Activated CD4-positive, alpha-beta T cell treated with anti-CD3 and anti-CD28 coated beads for 36 hours (primary cell): ENCODE results near the gene SLC7A4. TPM values are rescaled to one million over a fixed set of nuclear protein-coding genes. Genes with fewer than 3 reads are reported as not detected.

ENCODE experiments used
- ATAC-seq: fragments of 200-7000 bp; cut with Tn5 transposase; one replicate; pipeline ENCODE4 v1.10.0; 2021; ENCODE audit warnings: mild to moderate bottlenecking, moderate library complexity
- CTCF ChIA-PET: fragments of 350-600 bp; sonication (Branson Sonifier 250); formaldehyde crosslinking; loops from one replicate; lab custom pipeline; 2021; ENCODE audit warnings: antibody characterized with exemption; lab: Charles Lee
- POLR2A ChIA-PET: fragments of 350-600 bp; sonication (Branson Sonifier 250); formaldehyde crosslinking; loops from one replicate; lab custom pipeline; 2021; ENCODE audit warnings: antibody characterized with exemption, inconsistent platforms; lab: Charles Lee
- DNase-seq: peaks from one replicate; pipeline ENCODE4 v3.0.0-alpha.2; 2020
- H3K27ac Mint-ChIP-seq: one replicate; pipeline ENCODE4 v1.8.0; 2021; ENCODE audit warnings: mixed read lengths
- H3K27me3 Mint-ChIP-seq: one replicate; pipeline ENCODE4 v1.8.0; 2021; ENCODE audit warnings: mixed read lengths
- H3K36me3 Mint-ChIP-seq: one replicate; pipeline ENCODE4 v1.8.0; 2021; ENCODE audit warnings: low read depth, mixed read lengths
- H3K4me1 Mint-ChIP-seq: one replicate; pipeline ENCODE4 v1.8.0; 2021; ENCODE audit warnings: mixed read lengths
- H3K4me3 Mint-ChIP-seq: one replicate; pipeline ENCODE4 v1.8.0; 2021; ENCODE audit warnings: mild to moderate bottlenecking, moderate library complexity, mixed read lengths
- H3K9me3 Mint-ChIP-seq: one replicate; pipeline ENCODE4 v1.8.0; 2021; ENCODE audit warnings: low read depth, mixed read lengths
- intact Hi-C, 2 experiments: fragments of 100-400 bp; cut with DNase I in 1 of 2; cut with micrococcal nuclease in 1 of 2; formaldehyde crosslinking; loops; one replicate each; pipeline versions ENCODE4 v1.14.2 to v1.15.1; 2022 to 2024; cut with DNase I, micrococcal nuclease
- total RNA-seq, 2 experiments: library from RNA; stranded (reverse); gene quantifications; one replicate each; pipeline ENCODE4 v1.2.3, GENCODE V29; 2021

SLC7A4 gene
- total RNA-seq, 2 experiments from 2014 or later, result not detected

DNA sequence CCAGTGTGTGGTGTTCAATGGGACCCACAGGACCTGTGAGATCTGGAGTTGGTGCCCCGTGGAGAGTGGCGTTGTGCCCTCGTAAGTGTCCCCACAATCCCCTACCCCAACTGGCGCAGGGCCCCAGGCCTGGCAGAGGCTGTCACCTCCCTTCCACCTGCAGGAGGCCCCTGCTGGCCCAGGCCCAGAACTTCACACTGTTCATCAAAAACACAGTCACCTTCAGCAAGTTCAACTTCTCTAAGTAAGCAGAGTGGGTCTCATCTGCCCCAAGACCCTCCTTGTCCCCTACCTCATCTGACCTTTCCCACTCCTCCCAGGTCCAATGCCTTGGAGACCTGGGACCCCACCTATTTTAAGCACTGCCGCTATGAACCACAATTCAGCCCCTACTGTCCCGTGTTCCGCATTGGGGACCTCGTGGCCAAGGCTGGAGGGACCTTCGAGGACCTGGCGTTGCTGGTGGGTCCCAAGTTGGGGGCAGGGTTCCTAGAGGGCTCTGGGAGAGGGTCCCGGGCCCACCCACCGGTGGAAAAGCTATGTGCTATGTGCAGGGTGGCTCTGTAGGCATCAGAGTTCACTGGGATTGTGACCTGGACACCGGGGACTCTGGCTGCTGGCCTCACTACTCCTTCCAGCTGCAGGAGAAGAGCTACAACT lies 9.3 kb downstream of the SLC7A4 start:
- H3K4me3 Mint-ChIP-seq, result no peak overlapping the region
- no peaks in the 10 kb centered on the region for H3K9me3 Mint-ChIP-seq
- DNase-seq (no peak), ATAC-seq (no peak)
- intact Hi-C loops, result no loop called here
- no peaks in the 10 kb centered on the region for H3K27me3 Mint-ChIP-seq
- H3K4me1 Mint-ChIP-seq, result peaks cover 10% of the 10 kb centered on the region
- H3K27ac Mint-ChIP-seq, result no peak overlapping the region
- CTCF ChIA-PET, result interaction anchor here (0.7 kb wide), 1 partner anchor 72 kb away, joined by 3 read pairs; no protein-coding TSS in a partner anchor
- no peaks in the 10 kb centered on the region for H3K36me3 Mint-ChIP-seq
- POLR2A ChIA-PET, result no interaction called here

DNA sequence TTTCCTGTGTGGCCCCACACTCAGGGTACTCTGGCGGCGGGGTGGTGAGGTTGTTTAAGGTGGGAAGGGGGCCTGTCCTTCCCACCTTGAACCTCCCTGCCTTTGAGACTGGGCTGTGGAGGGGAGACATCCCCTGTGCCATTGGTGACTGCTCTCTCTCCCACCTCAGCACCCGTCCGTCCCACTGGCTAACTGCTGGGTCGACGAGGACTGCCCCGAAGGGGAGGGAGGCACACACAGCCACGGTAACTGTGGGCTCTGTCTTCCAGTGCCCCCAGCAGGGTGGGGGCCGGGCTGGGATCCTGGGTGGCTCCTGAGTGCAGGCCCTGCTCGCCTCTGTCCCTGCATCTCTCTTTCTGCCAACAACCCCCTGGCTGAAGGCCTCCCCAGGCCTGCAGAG lies 9.9 kb downstream of the SLC7A4 start:
- intact Hi-C loops, result no loop called here
- Mint-ChIP-seq H3K36me3 (no peaks in the 10 kb centered on the region), H3K27ac (no peak overlapping the region), H3K4me1 (peaks cover 10% of the 10 kb centered on the region), H3K27me3 (no peaks in the 10 kb centered on the region), H3K9me3 (no peaks in the 10 kb centered on the region), H3K4me3 (no peak overlapping the region)
- DNase-seq (no peak), ATAC-seq (no peak)
- POLR2A ChIA-PET, result no interaction called here
- CTCF ChIA-PET, result interaction anchor here (0.6 kb wide), 1 partner anchor 433 kb away, joined by 3 read pairs; no protein-coding TSS in a partner anchor

- Mint-ChIP-seq H3K4me3 (no peak overlapping the region), H3K9me3 (no peaks in the 10 kb centered on the region), H3K27me3 (no peaks in the 10 kb centered on the region), H3K4me1 (peaks cover 10% of the 10 kb centered on the region), H3K36me3 (no peaks in the 10 kb centered on the region), H3K27ac (no peak overlapping the region)
- ChIA-PET CTCF (interaction anchor here (0.6 to 1.3 kb wide), 5 partner anchors 13 to 96 kb away, joined by 3 to 8 read pairs (median 6); no protein-coding TSS in a partner anchor), POLR2A (no interaction called here)
- ATAC-seq (peak; percentile 75), DNase-seq (peak; percentile 55)
- intact Hi-C loops, result no loop called here
Measured at GRCh38 chr22:21020802-21021429, 11.4 kb downstream of the SLC7A4 start.

- Mint-ChIP-seq H3K27me3 (no peaks in the 10 kb centered on the region), H3K9me3 (no peaks in the 10 kb centered on the region), H3K36me3 (no peaks in the 10 kb centered on the region), H3K27ac (no peak overlapping the region), H3K4me3 (no peak overlapping the region), H3K4me1 (peaks cover 20% of the 10 kb centered on the region)
- POLR2A ChIA-PET, result no interaction called here
- no peak for DNase-seq
- no peak for ATAC-seq
- CTCF ChIA-PET, result interaction anchor here (0.8 kb wide), 1 partner anchor 11 kb away, joined by 3 read pairs; no protein-coding TSS in a partner anchor
- intact Hi-C loops, result no loop called here
Measured at GRCh38 chr22:21018314-21018713, 14.0 kb downstream of the SLC7A4 start.

DNA sequence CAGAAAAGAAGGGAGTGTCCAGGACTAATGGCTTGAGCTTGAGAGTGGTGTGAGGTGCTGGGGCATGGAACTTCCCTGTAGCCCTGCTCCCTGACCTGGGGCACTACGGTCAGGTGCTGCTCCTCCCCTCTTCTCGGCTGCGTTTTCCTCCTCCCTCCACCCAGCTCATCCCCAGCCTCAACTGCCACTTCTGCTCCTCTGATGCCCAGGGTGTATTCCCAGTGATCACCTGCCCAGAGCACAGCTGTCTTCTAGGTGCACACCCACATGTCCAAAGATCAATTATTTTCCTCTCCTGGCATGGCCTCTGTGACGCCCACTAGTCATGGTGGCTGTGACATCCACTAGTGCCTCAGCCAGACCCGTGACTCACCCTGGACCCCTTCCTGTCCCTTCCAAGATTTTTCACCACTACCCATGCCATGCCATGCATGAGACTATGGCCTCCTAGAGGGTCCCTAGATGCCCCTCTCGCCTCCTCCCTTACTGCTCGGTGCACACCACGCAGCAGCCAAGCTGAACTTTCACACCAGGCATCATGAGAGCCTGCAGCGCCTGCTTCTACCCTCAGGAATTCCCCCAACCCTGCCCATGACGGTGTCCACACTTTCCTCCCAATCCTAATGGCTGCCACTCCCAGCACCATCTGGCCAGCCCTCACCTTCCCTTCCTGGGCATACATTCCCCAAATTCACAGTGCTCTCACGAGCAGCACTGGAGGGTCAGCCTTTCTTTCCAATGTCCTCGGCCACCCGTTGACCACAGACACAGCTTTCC lies 15.5 kb downstream of the SLC7A4 start:
- H3K36me3 Mint-ChIP-seq, result no peaks in the 10 kb centered on the region
- no peak for DNase-seq
- POLR2A ChIA-PET, result no interaction called here
- no peaks in the 10 kb centered on the region for H3K27me3 Mint-ChIP-seq
- peaks cover 20% of the 10 kb centered on the region for H3K4me1 Mint-ChIP-seq
- CTCF ChIA-PET, result interaction anchor here (0.7 kb wide), 1 partner anchor 54 kb away, joined by 3 read pairs; no protein-coding TSS in a partner anchor
- H3K27ac Mint-ChIP-seq, result no peak overlapping the region
- ATAC-seq, result no peak
- intact Hi-C loops, result no loop called here
- no peak overlapping the region for H3K4me3 Mint-ChIP-seq
- H3K9me3 Mint-ChIP-seq, result no peaks in the 10 kb centered on the region

GRCh38 chr22:21015466-21016006 lies 16.8 kb downstream of the SLC7A4 start:
- Mint-ChIP-seq H3K27ac (no peak overlapping the region), H3K9me3 (no peaks in the 10 kb centered on the region), H3K36me3 (no peaks in the 10 kb centered on the region), H3K4me3 (no peak overlapping the region), H3K4me1 (peaks cover 20% of the 10 kb centered on the region), H3K27me3 (no peaks in the 10 kb centered on the region)
- ChIA-PET POLR2A (interaction anchor here (0.7 kb wide), 1 partner anchor 272 kb away, joined by 4 read pairs; no protein-coding TSS in a partner anchor), CTCF (interaction anchor here (0.7 to 1.3 kb wide), 2 partner anchors 13 to 26 kb away, joined by 3 to 4 read pairs; no protein-coding TSS in a partner anchor)
- DNase-seq (peak; percentile 2), ATAC-seq (no peak)
- intact Hi-C loops, result no loop called here

- H3K4me1 Mint-ChIP-seq, result peaks cover 20% of the 10 kb centered on the region
- peak within 1 kb of the TSS; percentile 78 for H3K4me3 Mint-ChIP-seq
- ChIA-PET POLR2A (interaction anchor here (0.7 kb wide), 1 partner anchor 271 kb away, joined by 4 read pairs; no protein-coding TSS in a partner anchor), CTCF (interaction anchor here (0.6 to 1.3 kb wide), 4 partner anchors 12 to 169 kb away, joined by 3 to 4 read pairs (median 4); no protein-coding TSS in a partner anchor)
- ATAC-seq, result no peak
- H3K27ac Mint-ChIP-seq, result peak within 1 kb of the TSS; percentile 67
- H3K27me3 Mint-ChIP-seq, result no peaks in the 10 kb centered on the region
- DNase-seq, result peak; percentile 2
- H3K9me3 Mint-ChIP-seq, result no peaks in the 10 kb centered on the region
- intact Hi-C loops, result loop anchor here in 1 of 2 experiments (1.0 kb wide), 3 partner anchors 13 to 157 kb away; partner anchors contain the start of genes LZTR1, PI4KA and THAP7
- no peaks in the 10 kb centered on the region for H3K36me3 Mint-ChIP-seq
Measured at GRCh38 chr22:21014726-21015465, 17.5 kb downstream of the SLC7A4 start, which contains the start of gene P2RX6. TSS of gene P2RX6 (plus strand) at chr22:21015165. CDS start at chr22:21015175, 10 bp downstream.

DNA sequence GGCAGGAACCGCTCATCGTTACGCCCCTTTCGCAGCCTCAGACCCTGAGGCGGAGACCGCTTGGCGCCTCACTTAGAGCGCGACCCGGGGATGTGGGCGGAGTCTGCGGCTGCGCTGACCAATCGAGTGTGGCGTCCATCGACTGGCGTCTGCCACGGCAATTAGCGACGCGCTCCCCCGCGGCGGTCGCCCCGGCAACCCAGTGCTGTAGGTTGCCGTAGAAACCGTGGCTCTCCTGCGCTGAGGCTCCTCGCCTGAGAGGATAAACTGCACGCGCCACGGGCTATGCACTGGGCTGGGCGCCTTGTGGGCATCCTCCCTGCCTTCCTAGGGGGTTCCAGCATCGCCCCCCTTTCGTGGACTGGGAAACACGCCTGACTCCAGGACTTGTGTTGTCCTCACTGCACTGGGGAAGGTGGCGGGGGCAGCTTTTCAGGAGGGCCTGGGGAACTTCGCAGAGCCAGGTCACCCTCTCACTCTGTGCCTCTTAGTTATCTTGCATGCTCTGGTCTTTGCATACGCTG lies 18.1 kb downstream of the SLC7A4 start:
- Mint-ChIP-seq H3K36me3 (no peaks in the 10 kb centered on the region), H3K27me3 (no peaks in the 10 kb centered on the region), H3K4me3 (peak overlapping the region; percentile 78), H3K9me3 (no peaks in the 10 kb centered on the region), H3K27ac (peak overlapping the region; percentile 67), H3K4me1 (peaks cover 20% of the 10 kb centered on the region)
- intact Hi-C loops, result loop anchor here in 1 of 2 experiments (1.0 kb wide), 3 partner anchors 12 to 156 kb away; partner anchors contain the start of genes LZTR1, PI4KA and THAP7
- DNase-seq (peak; percentile 91), ATAC-seq (peak; percentile 97)
- CTCF ChIA-PET, result interaction anchor here (0.6 to 1.3 kb wide), 4 partner anchors 27 to 168 kb away, joined by 3 to 4 read pairs (median 4); partner anchors contain the start of gene LZTR1
- POLR2A ChIA-PET, result interaction anchor here (1.7 kb wide), 1 partner anchor 12 kb away, joined by 5 read pairs; the partner anchor contains the start of gene THAP7

GRCh38 chr22:21013657-21014201 lies 18.6 kb downstream of the SLC7A4 start:
- H3K27me3 Mint-ChIP-seq, result no peaks in the 10 kb centered on the region
- peak overlapping the region; percentile 78 for H3K4me3 Mint-ChIP-seq
- no peaks in the 10 kb centered on the region for H3K9me3 Mint-ChIP-seq
- H3K36me3 Mint-ChIP-seq, result no peaks in the 10 kb centered on the region
- intact Hi-C loops, result loop anchor here in 1 of 2 experiments (1.0 kb wide), 3 partner anchors 11 to 155 kb away; partner anchors contain the start of genes LZTR1, PI4KA and THAP7
- ChIA-PET POLR2A (interaction anchor here (1.7 kb wide), 1 partner anchor 11 kb away, joined by 5 read pairs; the partner anchor contains the start of gene THAP7), CTCF (interaction anchor here (1.2 kb wide), 1 partner anchor 32 kb away, joined by 3 read pairs; the partner anchor contains the start of gene LZTR1)
- DNase-seq (no peak), ATAC-seq (no peak)
- peaks cover 20% of the 10 kb centered on the region for H3K4me1 Mint-ChIP-seq
- peak overlapping the region; percentile 67 for H3K27ac Mint-ChIP-seq
